Cardiac muscle cell (in vitro differentiated cells and primary cell): ENCODE results near the gene ZNF415. TPM values are rescaled to one million over a fixed set of nuclear protein-coding genes. Genes with fewer than 3 reads are reported as not detected.
A peak's percentile ranks its signal among the peaks of the same experiment; 100 is the strongest.

Source experiments
- DNase-seq, 2 donors: peaks; one replicate each; pipeline versions ENCODE4 v3.0.0 to v3.0.0-alpha.2; 2010 to 2017; ENCODE audit warnings: low read depth in 1 of 2, low spot score in 1 of 2
- H3K27ac ChIP-seq: fragments of 200-600 bp; sonication (generic); 2 replicates; pipeline ENCODE4 v1.5.1; 2016
- H3K27me3 ChIP-seq: fragments of 200-600 bp; sonication (generic); 2 replicates; pipeline ENCODE4 v1.6.0; 2016; ENCODE audit warnings: control low read depth
- H3K36me3 ChIP-seq: fragments of 200-600 bp; sonication (generic); 2 replicates; pipeline ENCODE4 v1.5.1; 2016; ENCODE audit warnings: control low read depth
- H3K4me1 ChIP-seq: fragments of 200-600 bp; sonication (generic); 2 replicates; pipeline ENCODE4 v1.8.1; 2017; ENCODE audit warnings: low read depth, mild to moderate bottlenecking, mixed run types
- H3K4me3 ChIP-seq: fragments of 200-600 bp; sonication (generic); 2 replicates; pipeline ENCODE4 v1.5.1; 2016; ENCODE audit warnings: mild to moderate bottlenecking
- H3K9me3 ChIP-seq: fragments of 200-600 bp; sonication (generic); 2 replicates; pipeline ENCODE4 v1.5.1; 2017; ENCODE audit warnings: low read depth, mild to moderate bottlenecking, control low read depth
- CTCF ChIP-seq: IDR thresholded peaks from 2 replicates; pipeline ENCODE4 v1.5.1; 2012; ENCODE audit warnings: low read depth, mild to moderate bottlenecking, low read length
- polyA plus RNA-seq: library from polyadenylated mRNA; unstranded; fragments of >200 nt; fragmentation: Nextera tagmentation; extraction: Ambion mirVana; gene quantifications from 2 replicates; pipeline ENCODE4 v1.2.1, GENCODE V29; 2016
- total RNA-seq: library from RNA; depleted of rRNA; stranded (reverse); fragments of >200 nt; gene quantifications from 2 replicates; pipeline ENCODE4 v1.2.3, GENCODE V29; 2016

Gene ZNF415
- total RNA-seq, result 11.9 and 17.0 TPM in 2 replicates
- 11.8 and 22.9 TPM in 2 replicates for polyA plus RNA-seq

GRCh38 chr19:53132141-53132991 is at the start of gene ZNF415:
TSS of gene ZNF415 (minus strand) at chr19:53132910. CDS start at chr19:53122676, 10,234 bp downstream.
- H3K4me3 ChIP-seq, result peak within 1 kb of the TSS; percentile 80
- DNase-seq, result peak; percentile 83 to 92
- TF ChIP-seq CTCF, result no peak
- H3K4me1 ChIP-seq, result peaks cover under 1% of the 10 kb centered on the region
- H3K27me3 ChIP-seq, result no peaks in the 10 kb centered on the region
- no peaks in the 10 kb centered on the region for H3K36me3 ChIP-seq
- peak within 1 kb of the TSS; percentile 41 for H3K27ac ChIP-seq
- no peaks in the 10 kb centered on the region for H3K9me3 ChIP-seq

- no peak for DNase-seq
- Histone ChIP-seq H3K36me3 (peaks cover 2% of the 10 kb centered on the region), H3K4me1 (no peaks in the 10 kb centered on the region), H3K27ac (no peak overlapping the region), H3K4me3 (no peak overlapping the region), H3K27me3 (no peaks in the 10 kb centered on the region), H3K9me3 (no peaks in the 10 kb centered on the region)
- TF ChIP-seq CTCF, result no peak
Measured at GRCh38 chr19:53182202-53182601, 49.5 kb upstream of the ZNF415 start.

GRCh38 chr19:53177986-53178385 is 45.3 kb upstream of the ZNF415 start:
- no peaks in the 10 kb centered on the region for H3K4me1 ChIP-seq

GRCh38 chr19:53172889-53173288 is 40.2 kb upstream of the ZNF415 start:
- H3K9me3 ChIP-seq, result no peaks in the 10 kb centered on the region
- H3K36me3 ChIP-seq, result no peaks in the 10 kb centered on the region
- peak in 1 of 2 donors; percentile 27 for DNase-seq
- H3K27me3 ChIP-seq, result no peaks in the 10 kb centered on the region
- no peak overlapping the region for H3K27ac ChIP-seq
- H3K4me1 ChIP-seq, result no peaks in the 10 kb centered on the region
- H3K4me3 ChIP-seq, result no peak overlapping the region
- no peak for TF ChIP-seq CTCF

More at GRCh38 chr19:53177986-53178385, 45.3 kb upstream of the ZNF415 start:
- H3K9me3 ChIP-seq, result no peaks in the 10 kb centered on the region
- no peak overlapping the region for H3K4me3 ChIP-seq
- no peak for DNase-seq
- TF ChIP-seq CTCF, result no peak
- H3K27me3 ChIP-seq, result no peaks in the 10 kb centered on the region
- no peak overlapping the region for H3K27ac ChIP-seq
- H3K36me3 ChIP-seq, result peaks cover 2% of the 10 kb centered on the region

- no peaks in the 10 kb centered on the region for H3K36me3 ChIP-seq
- H3K27ac ChIP-seq, result no peak overlapping the region
- H3K4me3 ChIP-seq, result no peak overlapping the region
- no peaks in the 10 kb centered on the region for H3K27me3 ChIP-seq
- H3K4me1 ChIP-seq, result no peaks in the 10 kb centered on the region
- no peak for DNase-seq
- no peak for TF ChIP-seq CTCF
- H3K9me3 ChIP-seq, result peaks cover 4% of the 10 kb centered on the region
Measured at GRCh38 chr19:53165691-53166091, 33.0 kb upstream of the ZNF415 start.
